Mesenchymal stem cell (in vitro differentiated cells and primary cell): Measurements from ENCODE around the gene CRTC1.

Source experiments
- DNase-seq: peaks from one replicate; pipeline ENCODE4 v3.0.0-alpha.2; 2013
- H2AFZ ChIP-seq: one replicate; pipeline ENCODE4 v1.6.1; 2013; ENCODE audit warnings: low read depth, mild to moderate bottlenecking, control low read depth, inconsistent platforms, low read length, moderate library complexity
- H2AK5ac ChIP-seq: 2 replicates; pipeline ENCODE4 v1.6.1; 2013; ENCODE audit warnings: low read length, moderate library complexity, mild to moderate bottlenecking, inconsistent platforms; ENCODE audit not compliant: severe bottlenecking
- H2BK120ac ChIP-seq: one replicate; pipeline ENCODE4 v1.6.1; 2013; ENCODE audit warnings: low read depth, mild to moderate bottlenecking, inconsistent platforms, low read length, moderate library complexity
- H2BK12ac ChIP-seq, 2 experiments: one replicate each; pipeline ENCODE4 v1.6.1; 2013; ENCODE audit warnings: inconsistent platforms in 2 of 2, low read length in 2 of 2, mild to moderate bottlenecking in 2 of 2, moderate library complexity in 2 of 2, control low read depth in 1 of 2
- H2BK15ac ChIP-seq: one replicate; pipeline ENCODE4 v1.6.1; 2013; ENCODE audit warnings: mild to moderate bottlenecking, low read depth, inconsistent platforms; ENCODE audit not compliant: poor library complexity, severe bottlenecking
- H2BK5ac ChIP-seq: 2 replicates; pipeline ENCODE4 v1.6.1; 2013; ENCODE audit warnings: low read depth, mild to moderate bottlenecking, low read length, control low read depth, inconsistent platforms; ENCODE audit not compliant: poor library complexity, severe bottlenecking
- H3K14ac ChIP-seq, 2 experiments: one replicate each; pipeline ENCODE4 v1.6.1; 2013; ENCODE audit warnings: inconsistent platforms in 2 of 2, low read length in 2 of 2, control low read depth in 1 of 2, mild to moderate bottlenecking in 1 of 2, moderate library complexity in 1 of 2
- H3K18ac ChIP-seq, 2 experiments: one replicate each; pipeline ENCODE4 v1.6.1; 2013; ENCODE audit warnings: inconsistent platforms in 2 of 2, low read length in 2 of 2, control low read depth in 1 of 2, low read depth in 1 of 2, mild to moderate bottlenecking in 1 of 2
- H3K23ac ChIP-seq, 2 experiments: one replicate each; pipeline ENCODE4 v1.6.1; 2013; ENCODE audit warnings: inconsistent platforms in 2 of 2, low read length in 2 of 2, mild to moderate bottlenecking in 2 of 2, moderate library complexity in 2 of 2, control low read depth in 1 of 2
- H3K27ac ChIP-seq: 2 replicates; pipeline ENCODE4 v1.5.1; 2013; ENCODE audit warnings: mild to moderate bottlenecking, moderate library complexity, low read length, control low read depth, inconsistent platforms; ENCODE audit not compliant: poor library complexity, severe bottlenecking
- H3K27me3 ChIP-seq, 2 experiments: 2 replicates each; pipeline versions ENCODE4 v1.6.1 to v1.7.0; 2013; ENCODE audit warnings: low read length in 2 of 2, mild to moderate bottlenecking in 2 of 2, moderate library complexity in 2 of 2, control low read depth in 1 of 2, inconsistent platforms in 1 of 2; ENCODE audit not compliant: control insufficient read depth in 1 of 2, insufficient read depth in 1 of 2
- H3K36me3 ChIP-seq, 2 experiments: 2 replicates each; pipeline versions ENCODE4 v1.6.1 to v1.7.0; 2013; ENCODE audit warnings: low read length in 2 of 2, control low read depth in 1 of 2, inconsistent platforms in 1 of 2, low read depth in 1 of 2, mild to moderate bottlenecking in 1 of 2; ENCODE audit not compliant: insufficient read depth in 2 of 2, control insufficient read depth in 1 of 2
- H3K4ac ChIP-seq, 2 experiments: one replicate each; pipeline ENCODE4 v1.6.1; 2013; ENCODE audit warnings: inconsistent platforms in 2 of 2, low read length in 2 of 2, mild to moderate bottlenecking in 2 of 2, moderate library complexity in 2 of 2, control low read depth in 1 of 2, low read depth in 1 of 2
- H3K4me1 ChIP-seq: 2 replicates; pipeline ENCODE4 v1.6.1; 2013; ENCODE audit warnings: low read depth, low read length, control low read depth; ENCODE audit not compliant: control insufficient read depth, insufficient read depth
- H3K4me2 ChIP-seq: 2 replicates; pipeline ENCODE4 v1.6.1; 2013; ENCODE audit warnings: low read length, mild to moderate bottlenecking, inconsistent platforms; ENCODE audit not compliant: poor library complexity, severe bottlenecking
- H3K4me3 ChIP-seq, 2 experiments: 2 replicates each; pipeline versions ENCODE4 v1.5.1 to v1.7.0; 2013; ENCODE audit warnings: low read length in 2 of 2, mild to moderate bottlenecking in 2 of 2, control low read depth in 1 of 2, low read depth in 1 of 2; ENCODE audit not compliant: insufficient read depth in 1 of 2
- H3K79me1 ChIP-seq: replicated peaks from 2 replicates; pipeline ENCODE4 v1.6.1; 2013; ENCODE audit warnings: mild to moderate bottlenecking, control low read depth, low read length, inconsistent platforms; ENCODE audit not compliant: poor library complexity, severe bottlenecking
- H3K9ac ChIP-seq: 2 replicates; pipeline ENCODE4 v1.7.0; 2013; ENCODE audit warnings: mild to moderate bottlenecking, low read length, moderate library complexity
- H3K9me3 ChIP-seq: 2 replicates; pipeline ENCODE4 v1.7.0; 2013; ENCODE audit warnings: mild to moderate bottlenecking, low read length; ENCODE audit not compliant: control insufficient read depth
- H4K8ac ChIP-seq: one replicate; pipeline ENCODE4 v1.6.1; 2013; ENCODE audit warnings: inconsistent platforms, mild to moderate bottlenecking, low read length, moderate library complexity
- H4K91ac ChIP-seq: one replicate; pipeline ENCODE4 v1.6.1; 2013; ENCODE audit warnings: mild to moderate bottlenecking, low read length, inconsistent platforms
- WGBS: methylation state at CpG from one replicate; pipeline ENCODE4 v1.1.7; 2013; ENCODE audit warnings: mixed read lengths; 5-methylcytosine and 5-hydroxymethylcytosine counted together

The CRTC1 gene

DNA sequence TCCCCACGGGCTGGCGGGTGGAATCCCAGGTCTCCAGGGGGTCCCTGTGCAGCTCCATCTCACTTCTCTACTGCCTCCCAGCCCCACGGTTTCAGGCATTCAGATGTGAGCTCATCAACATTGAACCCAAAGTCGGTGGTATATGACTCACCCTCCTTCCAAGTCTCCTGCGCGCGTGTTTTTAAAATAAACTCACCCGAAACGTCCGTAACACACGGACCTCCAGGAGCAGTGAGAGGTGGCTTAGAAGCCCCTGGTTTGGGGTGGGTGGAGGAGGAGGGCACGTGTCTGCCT lies 14.0 kb upstream of the CRTC1 start:
- no peak overlapping the region for H2BK120ac ChIP-seq
- H3K18ac ChIP-seq, result no peak overlapping the region
- no peak overlapping the region for H4K8ac ChIP-seq
- H3K36me3 ChIP-seq, result peaks cover 13 to 47% of the 10 kb centered on the region in 2 experiments
- no peak overlapping the region for H2BK15ac ChIP-seq
- H3K14ac ChIP-seq, result no peak overlapping the region
- H2AFZ ChIP-seq, result no peak overlapping the region
- H3K4me2 ChIP-seq, result peak overlapping the region; percentile 46
- no peak overlapping the region for H3K23ac ChIP-seq
- peak; percentile 40 for DNase-seq
- H4K91ac ChIP-seq, result no peak overlapping the region
- H3K9me3 ChIP-seq, result no peaks in the 10 kb centered on the region
- peaks cover 3% of the 10 kb centered on the region for H3K79me1 ChIP-seq
- H3K4me1 ChIP-seq, result peaks cover 11% of the 10 kb centered on the region
- no peak overlapping the region for H3K4me3 ChIP-seq
- WGBS, result 70% methylated on average over 10 of the region's 12 CpGs
- H3K9ac ChIP-seq, result no peak overlapping the region
- H2BK12ac ChIP-seq, result no peak overlapping the region
- no peak overlapping the region for H3K4ac ChIP-seq
- no peak overlapping the region for H2AK5ac ChIP-seq
- H2BK5ac ChIP-seq, result no peak overlapping the region
- H3K27me3 ChIP-seq, result no peaks in the 10 kb centered on the region
- no peak overlapping the region for H3K27ac ChIP-seq

GRCh38 chr19:18669883-18670282 lies 13.6 kb upstream of the CRTC1 start:
- Histone ChIP-seq H2BK120ac (no peak overlapping the region), H4K91ac (no peak overlapping the region), H3K4me1 (peaks cover 11% of the 10 kb centered on the region), H4K8ac (no peak overlapping the region), H3K79me1 (peaks cover 3% of the 10 kb centered on the region), H3K27ac (no peak overlapping the region), H2AK5ac (no peak overlapping the region), H2BK15ac (no peak overlapping the region), H3K9ac (no peak overlapping the region), H3K4me3 (no peak overlapping the region), H2BK5ac (no peak overlapping the region), H3K14ac (no peak overlapping the region), H3K9me3 (no peaks in the 10 kb centered on the region), H3K36me3 (peaks cover 13 to 47% of the 10 kb centered on the region in 2 experiments), H3K18ac (no peak overlapping the region), H3K27me3 (no peaks in the 10 kb centered on the region), H2BK12ac (no peak overlapping the region), H3K23ac (no peak overlapping the region), H3K4ac (no peak overlapping the region), H2AFZ (no peak overlapping the region), H3K4me2 (peak overlapping the region; percentile 46)
- DNase-seq, result no peak
- WGBS, result 88% methylated on average over 11 of the region's 11 CpGs

DNA sequence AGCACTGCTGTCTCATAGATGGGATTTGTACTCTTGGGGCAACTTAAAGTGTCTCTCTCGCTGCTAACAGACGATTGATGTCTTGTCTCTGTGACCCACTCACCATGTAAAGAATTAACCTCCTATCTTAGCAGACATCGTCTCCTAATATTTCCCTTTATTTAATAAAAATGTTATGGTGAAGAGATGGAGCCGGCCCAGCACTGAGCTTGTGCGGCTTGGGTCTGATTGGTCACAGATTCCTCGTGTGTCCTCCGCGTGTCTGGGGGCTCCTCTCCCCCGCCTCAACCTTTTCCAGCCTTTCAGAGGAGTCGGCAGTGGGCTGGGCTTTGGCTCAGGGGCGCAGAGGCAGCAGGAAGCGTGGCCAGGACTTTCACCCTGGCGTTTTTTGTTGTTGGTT lies 13.2 kb upstream of the CRTC1 start:
- Histone ChIP-seq H3K4me2 (no peak overlapping the region), H3K18ac (no peak overlapping the region), H2AFZ (no peak overlapping the region), H2AK5ac (no peak overlapping the region), H2BK12ac (no peak overlapping the region), H2BK15ac (no peak overlapping the region), H3K4ac (no peak overlapping the region), H3K9me3 (no peaks in the 10 kb centered on the region), H3K14ac (no peak overlapping the region), H3K9ac (no peak overlapping the region), H3K27me3 (no peaks in the 10 kb centered on the region), H3K36me3 (peaks cover 13 to 45% of the 10 kb centered on the region in 2 experiments), H3K79me1 (peaks cover 3% of the 10 kb centered on the region), H3K4me1 (peaks cover 11% of the 10 kb centered on the region), H3K27ac (no peak overlapping the region), H3K4me3 (no peak overlapping the region), H2BK5ac (no peak overlapping the region), H4K91ac (no peak overlapping the region), H2BK120ac (no peak overlapping the region), H4K8ac (no peak overlapping the region), H3K23ac (no peak overlapping the region)
- WGBS, result 94% methylated on average over 13 of the region's 13 CpGs
- DNase-seq, result no peak

- 92% methylated on average over 27 of the region's 35 CpGs for WGBS
- no peak overlapping the region for H2BK5ac ChIP-seq
- no peak for DNase-seq
Measured at GRCh38 chr19:18671303-18672043, 12.0 kb upstream of the CRTC1 start.

More at GRCh38 chr19:18671303-18672043, 12.0 kb upstream of the CRTC1 start:
- no peak overlapping the region for H2AFZ ChIP-seq
- H2BK12ac ChIP-seq, result no peak overlapping the region
- no peak overlapping the region for H3K4ac ChIP-seq
- no peak overlapping the region for H3K23ac ChIP-seq
- H4K91ac ChIP-seq, result peak overlapping the region; percentile 2
- H2AK5ac ChIP-seq, result no peak overlapping the region
- no peak overlapping the region for H3K4me2 ChIP-seq
- no peak overlapping the region for H2BK15ac ChIP-seq
- H3K36me3 ChIP-seq, result peaks cover 13 to 35% of the 10 kb centered on the region in 2 experiments
- H4K8ac ChIP-seq, result no peak overlapping the region
- no peak overlapping the region for H3K4me3 ChIP-seq
- H3K14ac ChIP-seq, result no peak overlapping the region
- no peak overlapping the region for H2BK120ac ChIP-seq
- no peak overlapping the region for H3K27ac ChIP-seq
- peaks cover 3% of the 10 kb centered on the region for H3K79me1 ChIP-seq
- H3K4me1 ChIP-seq, result peaks cover 11% of the 10 kb centered on the region
- H3K27me3 ChIP-seq, result no peaks in the 10 kb centered on the region
- peak overlapping the region in 1 of 2 experiments; percentile 1 for H3K18ac ChIP-seq
- H3K9ac ChIP-seq, result no peak overlapping the region
- H3K9me3 ChIP-seq, result no peaks in the 10 kb centered on the region
